Right atrium auricular region (tissue), 2 donors: ENCODE data around the gene PILRB. TPM values are rescaled to one million over a fixed set of nuclear protein-coding genes. Genes with fewer than 3 reads are reported as not detected.

Experiments
- DNase-seq: peaks from one replicate; pipeline ENCODE4 v3.0.0-alpha.2; 2019; ENCODE audit warnings: low spot score
- H3K27ac ChIP-seq, 2 donors: fragments of 200-600 bp; sonication (generic); 1 replicate in 1 of 2; 2 replicates in 1 of 2; pipeline ENCODE4 v1.5.1; 2016 to 2019
- H3K27me3 ChIP-seq, 2 donors: fragments of 200-600 bp; sonication (generic); one replicate each; pipeline versions ENCODE4 v1.5.1 to v1.6.0; 2017 to 2019
- H3K36me3 ChIP-seq: fragments of 200-600 bp; sonication (generic); one replicate; pipeline ENCODE4 v1.5.1; 2016
- H3K4me1 ChIP-seq, 2 donors: fragments of 200-600 bp; sonication (generic); one replicate each; pipeline versions ENCODE4 v1.5.1 to v1.6.0; 2017 to 2019
- H3K4me3 ChIP-seq, 2 donors: fragments of 200-600 bp; sonication (generic); 1 replicate in 1 of 2; 2 replicates in 1 of 2; pipeline ENCODE4 v1.5.1; 2017 to 2019; ENCODE audit warnings: mild to moderate bottlenecking in 1 of 2, moderate library complexity in 1 of 2
- H3K9me3 ChIP-seq, 2 donors: fragments of 200-600 bp; sonication (generic); one replicate each; pipeline ENCODE4 v1.5.1; 2019
- total RNA-seq, 2 donors: library from RNA; depleted of rRNA; stranded (reverse); fragments of >200 nt; gene quantifications; one replicate each; pipeline ENCODE4 v1.1.0, GENCODE V29; 2016
- TF ChIP-seq, protein P1 (sequence below), 2 donors: fragments of 200-600 bp; sonication (generic); IDR thresholded peaks; one replicate each; pipeline ENCODE4 v1.5.1; 2019; ENCODE audit warnings: antibody characterized with exemption in 2 of 2

PILRB gene
- total RNA-seq, 2 donors from 2014 or later, result 9.3 to 9.8 TPM

DNA sequence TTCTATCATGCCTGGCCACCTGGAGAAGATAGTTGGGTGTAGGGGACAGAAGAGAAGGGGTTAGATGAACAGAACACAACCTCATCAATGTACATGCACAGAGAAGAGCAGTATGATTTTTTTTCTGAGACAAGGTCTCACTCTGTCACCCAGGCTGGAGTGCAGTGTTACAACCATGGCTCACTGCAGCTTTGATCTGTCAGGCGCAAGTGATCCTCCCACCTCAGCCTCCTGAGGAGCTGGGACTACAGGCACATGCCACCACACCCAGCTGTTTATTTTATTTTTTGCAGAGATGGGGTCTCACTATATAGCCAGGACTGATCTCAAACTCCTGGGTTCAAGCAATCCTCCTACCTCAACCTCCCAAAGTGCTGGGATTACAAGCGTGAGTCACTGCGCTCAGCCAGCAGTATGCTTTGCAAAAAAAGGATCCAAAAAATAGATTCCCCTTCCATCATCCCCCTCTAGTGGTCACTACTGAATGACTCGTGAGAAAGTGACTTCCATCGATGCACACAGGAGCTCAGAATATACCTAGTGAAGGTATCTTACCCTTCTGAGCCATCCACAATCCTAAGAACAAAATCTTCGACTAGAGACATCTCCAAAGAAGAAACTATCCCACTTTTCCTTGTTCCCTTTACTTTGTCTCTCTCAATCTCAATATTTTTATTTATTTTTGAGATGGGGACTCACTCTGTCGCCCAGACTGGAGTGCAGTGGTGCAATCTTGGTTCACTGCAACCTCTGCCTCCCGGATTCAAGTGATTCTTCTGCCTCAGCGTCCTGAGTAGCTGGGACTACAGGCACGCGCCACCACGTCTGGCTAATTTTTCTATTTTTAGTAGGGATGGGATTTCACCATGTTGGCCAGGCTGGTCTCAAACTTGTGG, 49.6 kb downstream of the PILRB start:
- no peak for DNase-seq
- TF ChIP-seq, protein P1, sequence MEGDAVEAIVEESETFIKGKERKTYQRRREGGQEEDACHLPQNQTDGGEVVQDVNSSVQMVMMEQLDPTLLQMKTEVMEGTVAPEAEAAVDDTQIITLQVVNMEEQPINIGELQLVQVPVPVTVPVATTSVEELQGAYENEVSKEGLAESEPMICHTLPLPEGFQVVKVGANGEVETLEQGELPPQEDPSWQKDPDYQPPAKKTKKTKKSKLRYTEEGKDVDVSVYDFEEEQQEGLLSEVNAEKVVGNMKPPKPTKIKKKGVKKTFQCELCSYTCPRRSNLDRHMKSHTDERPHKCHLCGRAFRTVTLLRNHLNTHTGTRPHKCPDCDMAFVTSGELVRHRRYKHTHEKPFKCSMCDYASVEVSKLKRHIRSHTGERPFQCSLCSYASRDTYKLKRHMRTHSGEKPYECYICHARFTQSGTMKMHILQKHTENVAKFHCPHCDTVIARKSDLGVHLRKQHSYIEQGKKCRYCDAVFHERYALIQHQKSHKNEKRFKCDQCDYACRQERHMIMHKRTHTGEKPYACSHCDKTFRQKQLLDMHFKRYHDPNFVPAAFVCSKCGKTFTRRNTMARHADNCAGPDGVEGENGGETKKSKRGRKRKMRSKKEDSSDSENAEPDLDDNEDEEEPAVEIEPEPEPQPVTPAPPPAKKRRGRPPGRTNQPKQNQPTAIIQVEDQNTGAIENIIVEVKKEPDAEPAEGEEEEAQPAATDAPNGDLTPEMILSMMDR (IDR thresholded peaks at IDR 0.05), result peak in 1 of 2 donors; percentile 64
- Histone ChIP-seq H3K27ac (no peak overlapping the region), H3K4me3 (no peak overlapping the region), H3K9me3 (no peaks in the 10 kb centered on the region), H3K4me1 (no peaks in the 10 kb centered on the region), H3K27me3 (no peaks in the 10 kb centered on the region), H3K36me3 (no peaks in the 10 kb centered on the region)

GRCh38 chr7:100411101-100411500, 53.2 kb downstream of the PILRB start:
- no peaks in the 10 kb centered on the region for H3K36me3 ChIP-seq
- H3K4me3 ChIP-seq, result no peak overlapping the region
- H3K27ac ChIP-seq, result no peak overlapping the region
- H3K4me1 ChIP-seq, result no peaks in the 10 kb centered on the region
- TF ChIP-seq, protein P1 (IDR thresholded peaks at IDR 0.05), result no peak
- no peaks in the 10 kb centered on the region for H3K27me3 ChIP-seq
- H3K9me3 ChIP-seq, result no peaks in the 10 kb centered on the region
- DNase-seq, result no peak

DNA sequence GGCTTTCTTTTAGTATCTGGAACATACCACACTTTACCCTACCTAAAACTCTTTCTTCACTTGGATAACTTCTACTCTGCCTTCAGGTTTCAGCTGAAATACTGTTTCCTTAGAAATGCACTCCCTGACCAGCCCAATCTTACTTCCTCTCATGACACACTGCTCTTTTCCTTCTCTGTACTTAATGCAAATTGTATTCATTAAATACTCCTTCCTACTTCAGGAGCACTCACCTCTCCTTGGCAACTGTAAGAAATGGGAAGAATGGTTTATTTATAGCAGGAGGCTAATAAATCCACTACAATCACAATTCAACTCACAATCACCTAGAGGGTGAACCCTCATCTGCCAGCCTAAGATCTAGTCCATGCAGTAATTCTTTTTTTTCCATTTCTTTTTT, 55.4 kb downstream of the PILRB start:
- H3K27me3 ChIP-seq, result no peaks in the 10 kb centered on the region
- H3K4me3 ChIP-seq, result no peak overlapping the region
- no peak for DNase-seq
- H3K27ac ChIP-seq, result no peak overlapping the region
- TF ChIP-seq, protein P1 (IDR thresholded peaks at IDR 0.05), result no peak
- no peaks in the 10 kb centered on the region for H3K9me3 ChIP-seq
- H3K36me3 ChIP-seq, result no peaks in the 10 kb centered on the region
- H3K4me1 ChIP-seq, result no peaks in the 10 kb centered on the region

DNA sequence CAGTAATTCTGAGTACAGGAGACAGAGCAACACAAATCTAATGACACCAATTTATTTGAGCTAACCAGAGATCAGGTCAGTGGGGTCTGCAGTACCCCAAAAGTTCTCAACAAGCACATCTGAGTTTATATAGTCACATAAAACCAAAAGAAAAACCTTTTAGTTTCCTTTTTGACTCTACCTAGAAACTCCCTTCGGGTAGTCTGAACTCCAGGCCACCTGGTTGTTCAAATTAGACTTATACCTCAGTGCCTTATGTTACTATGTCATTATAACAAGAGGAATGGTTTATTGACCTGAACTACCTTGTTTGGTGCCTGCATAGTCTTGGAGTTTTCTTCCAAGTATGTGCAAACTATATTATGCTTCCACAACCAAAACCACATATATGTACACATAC, 56.0 kb downstream of the PILRB start:
- H3K4me1 ChIP-seq, result no peaks in the 10 kb centered on the region
- no peaks in the 10 kb centered on the region for H3K36me3 ChIP-seq
- TF ChIP-seq, protein P1 (IDR thresholded peaks at IDR 0.05), result no peak
- H3K9me3 ChIP-seq, result no peaks in the 10 kb centered on the region
- H3K27ac ChIP-seq, result no peak overlapping the region
- no peak for DNase-seq
- H3K27me3 ChIP-seq, result no peaks in the 10 kb centered on the region
- no peak overlapping the region for H3K4me3 ChIP-seq

DNA sequence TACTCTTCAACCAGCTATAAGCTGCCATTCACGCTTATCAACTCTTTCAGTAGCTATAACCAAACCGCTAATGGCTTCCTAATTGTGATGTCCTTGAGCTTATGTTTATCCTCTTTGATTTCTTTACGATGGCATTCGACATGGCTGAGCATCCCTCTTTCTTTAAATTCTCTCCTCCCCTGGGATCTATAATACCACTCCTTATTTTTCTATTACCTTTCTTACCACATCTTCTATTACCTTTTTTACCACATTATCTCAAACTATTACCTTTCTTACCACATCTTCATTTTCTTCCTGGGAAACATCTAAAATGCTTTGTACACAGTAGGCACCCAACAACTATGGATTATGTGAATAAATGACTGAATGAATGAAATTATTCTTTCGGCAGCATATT, 57.5 kb downstream of the PILRB start:
- TF ChIP-seq, protein P1 (IDR thresholded peaks at IDR 0.05), result no peak
- H3K4me1 ChIP-seq, result no peaks in the 10 kb centered on the region
- H3K36me3 ChIP-seq, result no peaks in the 10 kb centered on the region
- no peak overlapping the region for H3K27ac ChIP-seq
- no peak overlapping the region for H3K4me3 ChIP-seq
- DNase-seq, result no peak
- no peaks in the 10 kb centered on the region for H3K9me3 ChIP-seq
- no peaks in the 10 kb centered on the region for H3K27me3 ChIP-seq

Other genes starting within 250 kb of the PILRB start
- 10 to 100 TPM; 41.7 to 49.1 TPM for gene TAF6, start 238.8 kb upstream of the PILRB start, total RNA-seq
- gene CNPY4, start 238.5 kb upstream of the PILRB start, total RNA-seq, result 1 to 10 TPM; 6.1 to 6.2 TPM
- gene MBLAC1, start 231.2 kb upstream of the PILRB start, total RNA-seq, result 1 to 10 TPM; 3.3 to 6.1 TPM
- 100 to 1,000 TPM; 153 to 168 TPM for gene LAMTOR4, start 209.2 kb upstream of the PILRB start, total RNA-seq
- 1 to 10 TPM; 5.1 to 8.3 TPM for gene TRAPPC14, start 199.4 kb upstream of the PILRB start, total RNA-seq
- gene GAL3ST4, start 189.5 kb upstream of the PILRB start, total RNA-seq, result 1 to 10 TPM; 1.3 to 2.4 TPM
- under 1 TPM in 1 of 2 donors, not detected in 1; 0.12 TPM for gene GPC2, start 180.7 kb upstream of the PILRB start, total RNA-seq
- not detected for gene STAG3, start 180.2 kb upstream of the PILRB start, total RNA-seq
- under 1 TPM in 1 of 2 donors, not detected in 1; 0.43 TPM for gene PVRIG, start 138.2 kb upstream of the PILRB start, total RNA-seq
- gene SPDYE3, start 50.4 kb upstream of the PILRB start, total RNA-seq, result not detected
- 1 to 10 TPM; 2.6 to 6.2 TPM for gene PILRA, start 15.4 kb downstream of the PILRB start, total RNA-seq
- 1 to 10 TPM; 2.1 to 8.5 TPM for gene ZCWPW1, start 70.6 kb downstream of the PILRB start, total RNA-seq
- 10 to 100 TPM; 12.6 to 21.9 TPM for gene MEPCE, start 71.7 kb downstream of the PILRB start, total RNA-seq
- gene PPP1R35, start 78.4 kb downstream of the PILRB start, total RNA-seq, result 10 to 100 TPM; 18.7 to 20.2 TPM
- gene SPACDR, start 106.1 kb downstream of the PILRB start, total RNA-seq, result not detected
- 10 to 100 TPM; 26.2 to 34.6 TPM for gene TSC22D4, start 121.1 kb downstream of the PILRB start, total RNA-seq
- gene NYAP1, start 125.8 kb downstream of the PILRB start, total RNA-seq, result 1 to 10 TPM in 1 of 2 donors, under 1 TPM in 1; 0.37 to 1.5 TPM
- gene AGFG2, start 181.1 kb downstream of the PILRB start, total RNA-seq, result 10 to 100 TPM; 16.4 to 25.8 TPM
- not detected for gene SAP25, start 215.8 kb downstream of the PILRB start, total RNA-seq
- 10 to 100 TPM; 23.0 to 46.2 TPM for gene LRCH4, start 228.0 kb downstream of the PILRB start, total RNA-seq
- gene FBXO24, start 228.2 kb downstream of the PILRB start, total RNA-seq, result under 1 TPM in 1 of 2 donors, not detected in 1; 0.20 TPM
- 10 to 100 TPM; 25.4 to 39.0 TPM for gene PCOLCE, start 244.2 kb downstream of the PILRB start, total RNA-seq